ENCODE results near the gene ZDHHC19. TPM values are rescaled to one million over a fixed set of nuclear protein-coding genes. Genes with fewer than 3 reads are reported as not detected.
A peak's percentile ranks its signal among the peaks of the same experiment; 100 is the strongest.

The ZDHHC19 gene
- total and polyA plus RNA-seq, 12 donors, result 0.19 to 1.3 (median 0.77) TPM; not detected in 9

GRCh38 chr3:196198081-196198675 lies 13.0 kb downstream of the ZDHHC19 start:
- Histone ChIP-seq H3K9me3 (no peaks in the 10 kb centered on the region), H3K36me3 (no peaks in the 10 kb centered on the region), H3K27ac (no peak overlapping the region), H3K27me3 (peaks cover 0 to 4% (median 0%) of the 10 kb centered on the region in 7 donors), H3K4me3 (no peak overlapping the region), H3K4me1 (peaks cover 0 to 23% (median 10%) of the 10 kb centered on the region in 9 donors)
- DNase-seq (no peak), ATAC-seq (no peak)
- no peak for TF ChIP-seq CTCF (IDR thresholded peaks at IDR 0.05)
- WGBS, 2 donors, result 83 to 89% methylated on average over 15 of the region's 15 CpGs
- intact Hi-C loops (cut with DNase I), result loop anchor here in 1 of 10 donors (5.0 kb wide), 1 partner anchor 126 kb away; no protein-coding TSS in a partner anchor

DNA sequence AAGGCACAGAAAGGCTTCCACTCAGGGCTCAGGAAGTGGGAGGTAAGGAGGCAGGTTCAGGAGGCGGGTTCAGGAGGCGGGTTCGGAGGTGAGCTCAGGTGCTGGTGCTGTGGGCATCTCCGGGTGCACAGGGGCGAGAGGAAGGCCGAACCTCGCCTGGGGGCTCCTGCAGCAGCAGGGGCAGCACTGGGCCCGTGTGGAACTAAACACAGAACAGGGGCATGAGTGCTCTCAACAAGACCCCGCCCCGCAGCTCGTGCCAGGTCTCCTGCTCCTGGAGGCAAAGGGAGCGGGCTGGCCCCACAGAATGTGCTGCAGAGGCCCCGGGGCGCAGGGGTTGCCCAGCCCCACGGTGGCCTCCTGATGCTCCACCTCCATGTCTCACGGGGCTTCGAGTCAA lies 13.7 kb downstream of the ZDHHC19 start:
- ATAC-seq (no peak), DNase-seq (no peak)
- H3K27me3 ChIP-seq, result peaks cover 0 to 2% (median 0%) of the 10 kb centered on the region in 7 donors
- intact Hi-C loops (cut with DNase I), result loop anchor here in 5 of 10 donors (2.0 to 5.0 kb wide), 2 partner anchors 125 kb away; no protein-coding TSS in a partner anchor
- H3K9me3 ChIP-seq, result no peaks in the 10 kb centered on the region
- H3K4me1 ChIP-seq, result peaks cover 0 to 29% (median 17%) of the 10 kb centered on the region in 9 donors
- TF ChIP-seq CTCF (IDR thresholded peaks at IDR 0.05), result no peak
- H3K27ac ChIP-seq, result no peak overlapping the region
- H3K36me3 ChIP-seq, result no peaks in the 10 kb centered on the region
- H3K4me3 ChIP-seq, result no peak overlapping the region
- 88 to 89% methylated on average over 17 of the region's 17 CpGs for WGBS, 2 donors

DNA sequence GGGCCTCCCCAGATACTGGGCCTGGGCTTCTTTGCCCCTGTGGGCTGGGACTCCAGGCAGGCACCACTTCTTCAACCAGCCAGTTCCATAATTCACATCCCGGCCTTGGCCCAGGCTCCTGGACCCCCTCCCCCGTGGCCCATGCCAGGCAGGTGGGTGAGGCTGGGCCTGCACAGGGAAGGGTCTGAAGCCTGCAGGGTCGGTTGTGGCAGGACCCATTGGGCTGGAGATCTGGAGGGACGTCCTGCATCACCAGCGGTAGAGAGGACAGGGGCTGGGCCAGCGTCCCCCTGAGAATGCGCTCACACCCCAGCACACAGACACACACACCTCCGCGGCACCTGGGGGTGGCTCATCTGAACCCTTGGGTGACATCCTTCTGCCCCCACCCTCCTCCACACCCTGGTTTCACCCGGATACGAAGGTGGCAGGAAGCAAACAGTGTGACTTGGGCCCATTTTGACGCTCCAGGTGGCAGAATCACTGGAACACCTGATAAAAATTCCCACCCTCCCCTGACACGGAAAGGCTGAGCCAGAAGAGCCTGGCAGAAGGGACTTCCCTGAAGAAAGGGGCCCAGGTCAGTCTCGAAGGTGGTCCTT lies 15.4 kb downstream of the ZDHHC19 start:
- ATAC-seq (no peak), DNase-seq (no peak)
- Histone ChIP-seq H3K4me3 (no peak overlapping the region), H3K36me3 (no peaks in the 10 kb centered on the region), H3K4me1 (peaks cover 0 to 45% (median 20%) of the 10 kb centered on the region in 9 donors), H3K27me3 (no peaks in the 10 kb centered on the region), H3K9me3 (no peaks in the 10 kb centered on the region), H3K27ac (no peak overlapping the region)
- intact Hi-C loops (cut with DNase I), result loop anchor here (1.0 to 5.0 kb wide), 3 partner anchors 122 to 123 kb away; no protein-coding TSS in a partner anchor
- no peak for TF ChIP-seq CTCF (IDR thresholded peaks at IDR 0.05)
- whole genome bisulfite sequencing, 2 donors, result 87 to 92% methylated on average over 14 of the region's 14 CpGs

DNA sequence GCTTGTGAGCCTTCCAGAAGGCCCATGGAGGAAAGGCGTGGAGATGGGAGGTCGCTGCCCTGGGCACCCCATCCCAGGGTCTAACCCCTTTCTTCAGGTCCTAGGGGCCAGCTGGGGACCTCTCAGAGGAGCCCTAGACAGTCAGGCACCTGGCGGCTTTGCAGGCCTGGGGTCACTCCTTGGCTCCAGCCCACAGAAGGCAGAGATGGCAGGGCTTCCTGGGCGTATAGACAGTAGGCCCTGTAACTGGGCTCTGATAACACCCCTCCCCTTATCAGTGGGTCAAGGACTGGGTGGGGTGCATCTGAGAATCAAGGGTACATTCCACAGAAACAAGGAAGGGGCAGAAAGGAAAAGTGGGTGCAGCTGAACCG lies 16.7 kb downstream of the ZDHHC19 start:
- H3K4me3 ChIP-seq, result no peak overlapping the region
- no peaks in the 10 kb centered on the region for H3K27me3 ChIP-seq
- no peak for TF ChIP-seq CTCF (IDR thresholded peaks at IDR 0.05)
- intact Hi-C loops (cut with DNase I), result loop anchor here in 2 of 10 donors (2.0 kb wide), 1 partner anchor 122 kb away; no protein-coding TSS in a partner anchor
- 75 to 81% methylated on average over 5 of the region's 5 CpGs for WGBS, 2 donors
- H3K4me1 ChIP-seq, result peaks cover 0 to 45% (median 20%) of the 10 kb centered on the region in 9 donors
- no peaks in the 10 kb centered on the region for H3K36me3 ChIP-seq
- no peak for ATAC-seq
- DNase-seq, result no peak
- peak overlapping the region in 9 of 10 donors; percentile 27 to 95 (median 76) for H3K27ac ChIP-seq
- no peaks in the 10 kb centered on the region for H3K9me3 ChIP-seq
